ENCODE results near the gene NTM.

NTM gene

DNA sequence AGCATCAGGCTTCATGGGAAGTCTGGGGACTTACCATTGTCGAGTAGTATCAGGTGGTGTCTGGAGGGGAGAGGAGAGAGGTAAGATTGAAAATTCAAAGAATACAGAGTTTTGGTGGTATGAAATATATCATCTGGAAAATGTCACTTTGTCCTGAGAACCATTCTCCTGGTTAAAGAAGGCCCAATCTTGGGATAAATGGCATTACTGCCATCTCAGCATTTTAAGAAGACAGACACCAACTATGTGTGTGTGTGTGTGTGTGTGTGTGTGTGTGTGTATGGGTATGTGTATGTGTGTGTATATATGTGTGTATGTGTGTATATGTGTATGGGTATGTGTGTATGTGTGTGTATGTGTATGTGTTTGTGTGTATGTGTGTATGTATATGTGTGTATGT, 673.3 kb downstream of the NTM start:
- no peaks in the 10 kb centered on the region for H3K4me1 ChIP-seq (ENCODE audit: control insufficient read depth in 1 of 2, insufficient read depth in 2 of 2, low read length in 2 of 2)

DNA sequence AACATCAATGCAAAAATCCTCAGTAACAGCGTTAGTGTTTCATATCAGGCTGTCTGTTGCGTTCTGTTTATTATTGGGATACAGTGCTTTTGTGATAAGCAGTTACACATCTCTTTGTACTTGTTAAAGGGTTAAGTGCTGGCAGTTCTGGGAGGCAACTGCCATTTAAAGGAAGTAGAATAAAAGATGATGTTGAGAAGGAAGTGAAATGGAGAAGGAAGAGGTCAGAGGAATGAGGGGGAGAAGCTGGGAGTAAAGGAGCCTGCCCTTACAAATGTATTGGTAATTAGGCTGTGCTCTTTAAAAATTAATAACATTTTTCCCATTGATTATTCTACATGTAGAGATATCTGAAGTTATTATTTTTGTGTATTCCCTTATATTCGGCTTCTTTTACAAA, 674.7 kb downstream of the NTM start:
- Histone ChIP-seq H3K9me3 (ENCODE audit: control insufficient read depth in 1 of 2, low read length in 2 of 2) (no peaks in the 10 kb centered on the region), H3K9ac (ENCODE audit: low read depth in 1 of 2, low read length in 2 of 2) (no peak overlapping the region), H3K4me3 (ENCODE audit: low read depth in 1 of 2, low read length in 2 of 2) (no peak overlapping the region), H3K27me3 (ENCODE audit: control insufficient read depth in 1 of 2, insufficient read depth in 2 of 2, low read length in 2 of 2) (no peaks in the 10 kb centered on the region), H3K36me3 (ENCODE audit: control insufficient read depth in 1 of 2, insufficient read depth in 2 of 2, low read length in 2 of 2) (no peaks in the 10 kb centered on the region), H3K27ac (ENCODE audit: low read depth, low read length) (no peak overlapping the region), H3K4me1 (ENCODE audit: control insufficient read depth in 1 of 2, insufficient read depth in 2 of 2, low read length in 2 of 2) (no peaks in the 10 kb centered on the region)

More for the DNA sequence above, 673.3 kb downstream of the NTM start:
- H3K4me3 ChIP-seq (ENCODE audit: low read depth in 1 of 2, low read length in 2 of 2), result no peak overlapping the region
- H3K27ac ChIP-seq (ENCODE audit: low read depth, low read length), result no peak overlapping the region
- no peaks in the 10 kb centered on the region for H3K27me3 ChIP-seq (ENCODE audit: control insufficient read depth in 1 of 2, insufficient read depth in 2 of 2, low read length in 2 of 2)
- no peaks in the 10 kb centered on the region for H3K36me3 ChIP-seq (ENCODE audit: control insufficient read depth in 1 of 2, insufficient read depth in 2 of 2, low read length in 2 of 2)
- H3K9ac ChIP-seq (ENCODE audit: low read depth in 1 of 2, low read length in 2 of 2), result no peak overlapping the region
- H3K9me3 ChIP-seq (ENCODE audit: control insufficient read depth in 1 of 2, low read length in 2 of 2), result no peaks in the 10 kb centered on the region

DNA sequence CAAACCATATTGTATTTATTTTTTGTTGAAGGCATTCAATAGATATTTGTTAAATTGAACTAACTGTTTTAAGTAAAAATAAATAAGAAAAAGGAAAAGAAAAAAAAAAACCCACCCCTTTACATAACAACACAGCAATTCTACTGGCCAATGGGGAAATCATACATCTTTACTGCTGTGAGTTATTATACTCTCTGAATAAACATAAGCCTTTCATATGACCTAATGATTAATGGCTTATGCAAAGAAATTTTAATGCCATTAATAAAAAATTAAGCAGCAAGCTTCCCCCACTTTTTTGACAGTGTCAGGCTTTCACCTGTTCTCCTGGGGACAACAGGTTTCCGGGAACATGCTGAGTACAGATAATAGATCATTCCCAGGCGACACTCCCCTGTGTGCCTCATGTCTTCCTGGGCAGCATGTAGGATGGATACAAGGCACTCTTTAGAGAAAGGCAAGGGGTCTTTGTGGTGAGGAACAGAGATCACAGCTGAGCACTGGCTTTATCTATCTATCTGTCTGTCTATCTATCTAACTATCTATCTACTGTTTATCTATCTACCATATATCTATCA, 676.0 kb downstream of the NTM start:
- H3K4me1 ChIP-seq (ENCODE audit: control insufficient read depth in 1 of 2, insufficient read depth in 2 of 2, low read length in 2 of 2), result no peaks in the 10 kb centered on the region
- H3K9me3 ChIP-seq (ENCODE audit: control insufficient read depth in 1 of 2, low read length in 2 of 2), result no peaks in the 10 kb centered on the region
- no peak overlapping the region for H3K27ac ChIP-seq (ENCODE audit: low read depth, low read length)
- no peak overlapping the region for H3K4me3 ChIP-seq (ENCODE audit: low read depth in 1 of 2, low read length in 2 of 2)
- H3K27me3 ChIP-seq (ENCODE audit: control insufficient read depth in 1 of 2, insufficient read depth in 2 of 2, low read length in 2 of 2), result no peaks in the 10 kb centered on the region
- no peak overlapping the region for H3K9ac ChIP-seq (ENCODE audit: low read depth in 1 of 2, low read length in 2 of 2)
- H3K36me3 ChIP-seq (ENCODE audit: control insufficient read depth in 1 of 2, insufficient read depth in 2 of 2, low read length in 2 of 2), result no peaks in the 10 kb centered on the region

DNA sequence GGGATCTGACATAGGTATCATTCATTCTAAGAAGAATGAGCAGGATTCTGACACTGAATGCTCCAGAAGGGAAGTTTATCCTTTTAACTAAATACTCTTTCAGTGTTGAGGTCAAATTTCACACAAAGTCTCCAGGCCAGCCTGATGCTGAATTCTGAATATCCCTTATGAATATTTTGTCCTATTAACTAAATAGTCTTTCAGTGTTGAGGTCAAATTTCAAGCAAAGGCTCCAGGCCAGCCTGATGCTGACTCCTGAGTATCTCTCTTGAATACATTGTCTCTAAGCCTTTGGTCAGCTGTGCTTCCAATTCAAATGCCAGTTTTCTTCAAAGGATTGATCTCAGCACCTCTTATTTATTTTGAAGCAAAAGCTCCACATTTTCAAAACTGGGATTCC, 676.8 kb downstream of the NTM start:
- Histone ChIP-seq H3K9me3 (ENCODE audit: control insufficient read depth in 1 of 2, low read length in 2 of 2) (no peaks in the 10 kb centered on the region), H3K9ac (ENCODE audit: low read depth in 1 of 2, low read length in 2 of 2) (no peak overlapping the region), H3K4me1 (ENCODE audit: control insufficient read depth in 1 of 2, insufficient read depth in 2 of 2, low read length in 2 of 2) (no peaks in the 10 kb centered on the region), H3K27ac (ENCODE audit: low read depth, low read length) (no peak overlapping the region), H3K27me3 (ENCODE audit: control insufficient read depth in 1 of 2, insufficient read depth in 2 of 2, low read length in 2 of 2) (no peaks in the 10 kb centered on the region), H3K36me3 (ENCODE audit: control insufficient read depth in 1 of 2, insufficient read depth in 2 of 2, low read length in 2 of 2) (no peaks in the 10 kb centered on the region), H3K4me3 (ENCODE audit: low read depth in 1 of 2, low read length in 2 of 2) (no peak overlapping the region)

DNA sequence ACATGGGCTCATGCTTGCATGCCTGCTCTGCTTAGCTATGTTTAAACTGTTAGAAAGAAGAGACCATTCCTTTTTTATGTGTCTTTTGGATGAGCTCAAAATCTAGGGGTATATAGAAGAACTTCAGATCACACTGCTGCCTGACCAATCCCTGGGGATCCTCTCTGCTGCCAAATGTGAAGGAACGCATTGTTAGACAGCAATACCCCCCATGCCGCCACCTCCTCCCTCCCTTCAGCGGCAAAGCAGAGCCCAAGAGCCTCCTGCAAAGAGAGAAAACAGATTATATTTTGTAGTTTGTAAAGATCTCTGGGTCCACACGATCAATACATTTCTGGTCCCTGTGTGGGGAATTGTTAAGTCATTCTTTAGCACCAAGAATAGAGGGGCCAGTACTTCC, 677.6 kb downstream of the NTM start:
- no peak overlapping the region for H3K27ac ChIP-seq (ENCODE audit: low read depth, low read length)
- no peaks in the 10 kb centered on the region for H3K9me3 ChIP-seq (ENCODE audit: control insufficient read depth in 1 of 2, low read length in 2 of 2)
- no peak overlapping the region for H3K4me3 ChIP-seq (ENCODE audit: low read depth in 1 of 2, low read length in 2 of 2)
- no peak overlapping the region for H3K9ac ChIP-seq (ENCODE audit: low read depth in 1 of 2, low read length in 2 of 2)
- H3K4me1 ChIP-seq (ENCODE audit: control insufficient read depth in 1 of 2, insufficient read depth in 2 of 2, low read length in 2 of 2), result no peaks in the 10 kb centered on the region
- H3K36me3 ChIP-seq (ENCODE audit: control insufficient read depth in 1 of 2, insufficient read depth in 2 of 2, low read length in 2 of 2), result no peaks in the 10 kb centered on the region
- no peaks in the 10 kb centered on the region for H3K27me3 ChIP-seq (ENCODE audit: control insufficient read depth in 1 of 2, insufficient read depth in 2 of 2, low read length in 2 of 2)

DNA sequence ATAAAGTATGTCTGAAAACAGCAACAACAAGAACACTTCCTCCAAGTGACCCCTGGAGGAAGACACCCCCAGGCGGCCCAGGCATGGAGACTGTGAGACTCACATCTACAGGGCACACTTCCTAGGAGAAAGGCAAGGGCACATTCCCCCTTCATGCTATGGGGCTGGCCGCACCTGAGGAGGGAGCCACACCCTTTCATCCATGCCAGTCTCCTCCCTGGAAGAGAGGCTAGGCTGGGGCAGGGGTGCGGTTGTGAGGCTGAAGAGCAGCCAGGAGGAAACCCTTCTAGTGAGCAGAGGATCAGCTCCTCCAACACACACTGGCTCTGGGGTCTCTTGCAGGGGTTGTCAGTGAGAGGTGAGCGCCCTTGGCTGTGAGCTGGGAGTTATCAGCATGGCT, 678.8 kb downstream of the NTM start:
- Histone ChIP-seq H3K9ac (ENCODE audit: low read depth in 1 of 2, low read length in 2 of 2) (no peak overlapping the region), H3K27ac (ENCODE audit: low read depth, low read length) (no peak overlapping the region), H3K27me3 (ENCODE audit: control insufficient read depth in 1 of 2, insufficient read depth in 2 of 2, low read length in 2 of 2) (no peaks in the 10 kb centered on the region), H3K4me1 (ENCODE audit: control insufficient read depth in 1 of 2, insufficient read depth in 2 of 2, low read length in 2 of 2) (no peaks in the 10 kb centered on the region), H3K4me3 (ENCODE audit: low read depth in 1 of 2, low read length in 2 of 2) (no peak overlapping the region), H3K36me3 (ENCODE audit: control insufficient read depth in 1 of 2, insufficient read depth in 2 of 2, low read length in 2 of 2) (no peaks in the 10 kb centered on the region), H3K9me3 (ENCODE audit: control insufficient read depth in 1 of 2, low read length in 2 of 2) (no peaks in the 10 kb centered on the region)

DNA sequence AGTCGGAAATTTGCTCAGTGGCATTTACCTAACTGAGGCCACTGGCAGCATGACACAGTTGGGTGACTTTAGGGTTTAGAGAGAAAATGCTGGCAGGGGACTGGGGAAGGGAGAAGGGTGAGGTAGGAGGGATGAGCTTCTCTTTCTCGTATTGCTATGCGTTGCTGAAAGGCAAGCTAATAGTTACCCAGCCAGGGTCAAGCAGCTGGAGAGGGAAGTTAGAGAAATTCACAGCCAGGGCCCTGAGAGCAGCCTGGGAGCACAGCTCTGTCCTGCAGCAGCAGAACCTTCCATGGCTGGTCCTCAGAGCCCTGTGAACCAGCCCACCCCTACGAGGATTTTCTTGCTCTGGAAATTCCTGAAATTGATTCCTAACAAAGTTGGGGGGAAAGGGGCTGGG, 679.6 kb downstream of the NTM start:
- Histone ChIP-seq H3K9me3 (ENCODE audit: control insufficient read depth in 1 of 2, low read length in 2 of 2) (no peaks in the 10 kb centered on the region), H3K27me3 (ENCODE audit: control insufficient read depth in 1 of 2, insufficient read depth in 2 of 2, low read length in 2 of 2) (no peaks in the 10 kb centered on the region), H3K9ac (ENCODE audit: low read depth in 1 of 2, low read length in 2 of 2) (no peak overlapping the region), H3K4me1 (ENCODE audit: control insufficient read depth in 1 of 2, insufficient read depth in 2 of 2, low read length in 2 of 2) (no peaks in the 10 kb centered on the region), H3K36me3 (ENCODE audit: control insufficient read depth in 1 of 2, insufficient read depth in 2 of 2, low read length in 2 of 2) (no peaks in the 10 kb centered on the region), H3K4me3 (ENCODE audit: low read depth in 1 of 2, low read length in 2 of 2) (no peak overlapping the region), H3K27ac (ENCODE audit: low read depth, low read length) (no peak overlapping the region)

DNA sequence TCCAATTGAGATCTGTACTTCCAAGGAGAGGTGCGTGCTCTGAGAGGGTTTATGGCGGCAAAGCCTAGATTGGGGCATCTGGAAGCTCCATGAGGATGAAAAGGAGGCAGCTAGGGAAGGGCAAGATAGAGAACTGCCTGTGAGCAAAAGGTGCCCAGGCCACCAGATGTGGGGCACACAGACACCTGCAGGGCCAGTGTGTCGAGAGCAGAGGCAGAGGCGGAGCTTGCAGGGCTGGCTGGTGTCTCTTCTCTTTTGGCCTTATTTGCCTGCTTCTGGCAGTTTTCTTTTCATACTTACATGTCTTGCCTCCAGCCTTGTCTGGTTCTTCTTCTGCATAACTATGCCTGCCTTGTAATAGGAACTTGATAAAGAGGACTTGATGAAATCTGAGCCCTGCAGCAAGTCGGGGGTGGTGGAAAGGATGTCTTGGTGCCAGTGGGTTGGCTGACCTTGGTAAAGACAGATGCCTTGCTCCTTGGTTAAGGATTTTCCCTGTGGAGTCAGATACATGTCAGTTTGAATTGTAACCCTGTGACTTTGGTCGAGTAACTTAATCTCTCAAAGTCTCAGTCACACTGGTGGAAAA, 680.3 kb downstream of the NTM start:
- Histone ChIP-seq H3K27ac (ENCODE audit: low read depth, low read length) (no peak overlapping the region), H3K4me1 (ENCODE audit: control insufficient read depth in 1 of 2, insufficient read depth in 2 of 2, low read length in 2 of 2) (no peaks in the 10 kb centered on the region), H3K27me3 (ENCODE audit: control insufficient read depth in 1 of 2, insufficient read depth in 2 of 2, low read length in 2 of 2) (no peaks in the 10 kb centered on the region)

DNA sequence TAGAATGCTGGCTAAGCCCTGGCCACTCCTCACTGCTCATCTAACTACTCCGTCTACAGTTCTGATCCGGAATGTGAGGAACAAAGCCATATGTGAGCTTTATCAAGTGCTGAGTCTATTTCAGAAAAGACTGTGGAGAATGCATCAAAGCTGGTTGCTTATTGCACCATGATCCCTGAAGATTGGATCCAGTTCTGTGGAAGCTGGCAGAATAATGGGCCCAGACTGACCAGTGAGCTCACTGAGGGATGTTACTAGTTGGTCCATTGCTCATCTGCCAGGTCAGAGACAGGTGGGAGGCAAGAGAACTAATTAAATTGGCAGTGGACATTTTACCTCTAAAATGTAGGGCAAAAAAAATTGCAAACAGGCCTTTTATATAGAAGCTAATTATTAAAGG, 681.3 kb downstream of the NTM start:
- no peaks in the 10 kb centered on the region for H3K9me3 ChIP-seq (ENCODE audit: control insufficient read depth in 1 of 2, low read length in 2 of 2)
- H3K9ac ChIP-seq (ENCODE audit: low read depth in 1 of 2, low read length in 2 of 2), result no peak overlapping the region
- H3K4me3 ChIP-seq (ENCODE audit: low read depth in 1 of 2, low read length in 2 of 2), result no peak overlapping the region
- no peaks in the 10 kb centered on the region for H3K27me3 ChIP-seq (ENCODE audit: control insufficient read depth in 1 of 2, insufficient read depth in 2 of 2, low read length in 2 of 2)
- no peaks in the 10 kb centered on the region for H3K4me1 ChIP-seq (ENCODE audit: control insufficient read depth in 1 of 2, insufficient read depth in 2 of 2, low read length in 2 of 2)
- H3K36me3 ChIP-seq (ENCODE audit: control insufficient read depth in 1 of 2, insufficient read depth in 2 of 2, low read length in 2 of 2), result no peaks in the 10 kb centered on the region
- no peak overlapping the region for H3K27ac ChIP-seq (ENCODE audit: low read depth, low read length)

More for the DNA sequence above, 680.3 kb downstream of the NTM start:
- Histone ChIP-seq H3K36me3 (ENCODE audit: control insufficient read depth in 1 of 2, insufficient read depth in 2 of 2, low read length in 2 of 2) (no peaks in the 10 kb centered on the region), H3K9ac (ENCODE audit: low read depth in 1 of 2, low read length in 2 of 2) (no peak overlapping the region), H3K9me3 (ENCODE audit: control insufficient read depth in 1 of 2, low read length in 2 of 2) (no peaks in the 10 kb centered on the region), H3K4me3 (ENCODE audit: low read depth in 1 of 2, low read length in 2 of 2) (no peak overlapping the region)

DNA sequence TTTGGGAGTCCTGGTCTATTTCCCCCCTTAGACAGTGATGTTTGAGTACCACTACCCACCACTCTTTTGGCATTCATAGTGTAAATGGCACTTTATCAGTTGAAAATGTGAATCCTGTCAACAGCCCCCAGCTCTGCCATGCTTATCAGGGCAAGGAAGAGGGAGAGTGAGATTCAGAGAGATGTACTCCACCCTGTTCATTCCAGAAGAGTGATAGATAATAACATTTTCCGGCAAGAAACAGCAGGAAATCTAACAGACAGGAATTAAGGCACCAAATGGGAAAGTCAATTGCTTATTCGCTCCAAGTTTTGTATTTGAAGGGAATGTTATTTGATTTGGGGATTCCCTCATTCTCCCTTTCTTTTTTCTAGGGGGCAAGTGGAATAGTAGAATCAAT, 681.9 kb downstream of the NTM start:
- H3K27ac ChIP-seq (ENCODE audit: low read depth, low read length), result no peak overlapping the region
- no peaks in the 10 kb centered on the region for H3K36me3 ChIP-seq (ENCODE audit: control insufficient read depth in 1 of 2, insufficient read depth in 2 of 2, low read length in 2 of 2)
- no peak overlapping the region for H3K9ac ChIP-seq (ENCODE audit: low read depth in 1 of 2, low read length in 2 of 2)
- no peaks in the 10 kb centered on the region for H3K4me1 ChIP-seq (ENCODE audit: control insufficient read depth in 1 of 2, insufficient read depth in 2 of 2, low read length in 2 of 2)
- H3K4me3 ChIP-seq (ENCODE audit: low read depth in 1 of 2, low read length in 2 of 2), result no peak overlapping the region
- H3K27me3 ChIP-seq (ENCODE audit: control insufficient read depth in 1 of 2, insufficient read depth in 2 of 2, low read length in 2 of 2), result no peaks in the 10 kb centered on the region
- H3K9me3 ChIP-seq (ENCODE audit: control insufficient read depth in 1 of 2, low read length in 2 of 2), result no peaks in the 10 kb centered on the region

DNA sequence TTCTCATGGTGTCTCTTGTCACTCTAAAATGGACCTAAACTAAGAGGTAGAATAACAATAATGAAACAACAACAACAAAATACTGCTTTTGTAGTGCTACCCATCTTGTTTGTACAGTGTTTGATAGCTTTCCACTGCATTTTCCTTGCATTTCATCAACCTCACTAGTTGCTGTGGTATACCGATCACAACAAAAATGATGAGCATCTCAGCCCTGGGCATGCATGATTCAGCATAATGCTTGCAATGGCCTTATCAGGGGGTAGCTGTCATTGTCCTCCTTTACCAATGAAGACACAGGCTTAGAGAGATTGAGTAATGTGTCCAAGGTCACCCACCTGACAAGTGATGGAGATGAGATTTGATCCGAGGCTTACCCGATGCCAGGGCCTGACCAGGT, 682.5 kb downstream of the NTM start:
- Histone ChIP-seq H3K9ac (ENCODE audit: low read depth in 1 of 2, low read length in 2 of 2) (no peak overlapping the region), H3K4me3 (ENCODE audit: low read depth in 1 of 2, low read length in 2 of 2) (no peak overlapping the region), H3K27ac (ENCODE audit: low read depth, low read length) (no peak overlapping the region), H3K36me3 (ENCODE audit: control insufficient read depth in 1 of 2, insufficient read depth in 2 of 2, low read length in 2 of 2) (no peaks in the 10 kb centered on the region), H3K9me3 (ENCODE audit: control insufficient read depth in 1 of 2, low read length in 2 of 2) (no peaks in the 10 kb centered on the region), H3K27me3 (ENCODE audit: control insufficient read depth in 1 of 2, insufficient read depth in 2 of 2, low read length in 2 of 2) (no peaks in the 10 kb centered on the region), H3K4me1 (ENCODE audit: control insufficient read depth in 1 of 2, insufficient read depth in 2 of 2, low read length in 2 of 2) (no peaks in the 10 kb centered on the region)
